ENCODE measurements around the gene DNAJC17.

GRCh38 chr15:40845036-40845435 lies 37.8 kb upstream of the DNAJC17 start:
- TF ChIP-seq CTCF (IDR thresholded peaks at IDR 0.05; ENCODE audit: low read depth, low read length) (no peak), POLR2A (IDR thresholded peaks at IDR 0.05; ENCODE audit: extremely low read depth, insufficient read length) (no peak), MAX (IDR thresholded peaks at IDR 0.05; ENCODE audit: low read depth, low read length) (no peak), MYC (IDR thresholded peaks at IDR 0.05; ENCODE audit: low read depth, low read length) (no peak)

All from NB4 (cell line).